Mucosa of descending colon (tissue), 3 donors: Measurements from ENCODE around the gene GPR78. TPM values are rescaled to one million over a fixed set of nuclear protein-coding genes. Genes with fewer than 3 reads are reported as not detected.

Experiments
- ATAC-seq: fragments of 200-7000 bp; cut with Tn5 transposase; one replicate; pipeline ENCODE4 v1.9.1; 2020; ENCODE audit warnings: mild to moderate bottlenecking, moderate library complexity
- DNase-seq, 3 donors: peaks; one replicate each; pipeline ENCODE4 v3.0.0-alpha.2; 2020
- H3K36me3 ChIP-seq: fragments of 200-600 bp; one replicate; pipeline ENCODE4 v1.8.0; 2021; ENCODE audit warnings: low read depth, mild to moderate bottlenecking
- H3K4me1 ChIP-seq: fragments of 200-600 bp; one replicate; pipeline ENCODE4 v1.8.0; 2021; ENCODE audit warnings: low read depth, mild to moderate bottlenecking
- H3K4me3 ChIP-seq: fragments of 200-600 bp; one replicate; pipeline ENCODE4 v1.8.0; 2021; ENCODE audit warnings: mild to moderate bottlenecking
- H3K9me3 ChIP-seq: fragments of 200-600 bp; one replicate; pipeline ENCODE4 v1.8.0; 2021; ENCODE audit warnings: mild to moderate bottlenecking
- CTCF ChIP-seq: fragments of 200-600 bp; IDR thresholded peaks from one replicate; pipeline ENCODE4 v1.8.0; 2022; ENCODE audit warnings: antibody characterized with exemption, mild to moderate bottlenecking
- intact Hi-C, 2 donors: fragments of 100-400 bp; cut with DNase I in 1 of 2; cut with micrococcal nuclease in 1 of 2; formaldehyde crosslinking; loops; one replicate each; pipeline versions ENCODE4 v1.11.0 to v1.11.1; 2022; cut with DNase I, micrococcal nuclease
- total RNA-seq, 3 donors: library from RNA; stranded (reverse); fragmentation: NEBNext Ultra II Directional in 2 of 3; extraction: Animal tissue kit (Norgen Biotek cat#: 25700) in 2 of 3; gene quantifications; one replicate each; pipeline versions ENCODE4 v1.2.1 to v1.2.4, GENCODE V29; 2021 to 2023
- donor health status: DM: no; HTN: no; CAD: no; lungs with moderate emphysema.
- donor health status: DM: no; HTN: no; CAD: no.
- donor health status: DM: no; HTN: yes; CAD: no.

GPR78 gene
- total RNA-seq, 3 donors from 2014 or later: 0.19 TPM; not detected in 2

- ATAC-seq (no peak), DNase-seq (no peak)
- Histone ChIP-seq H3K4me1 (no peaks in the 10 kb centered on the region), H3K36me3 (no peaks in the 10 kb centered on the region), H3K4me3 (no peak overlapping the region), H3K9me3 (no peaks in the 10 kb centered on the region)
- intact Hi-C loops: no loop called here
- no peak for TF ChIP-seq CTCF
These were observed 36.6 kb upstream of the GPR78 start for GRCh38 chr4:8543623-8544022.

- H3K4me1 ChIP-seq: no peaks in the 10 kb centered on the region
- H3K36me3 ChIP-seq: no peaks in the 10 kb centered on the region
- H3K4me3 ChIP-seq: no peak overlapping the region
- H3K9me3 ChIP-seq: no peaks in the 10 kb centered on the region
- no peak for TF ChIP-seq CTCF
- ATAC-seq (no peak), DNase-seq (no peak)
- intact Hi-C loops: no loop called here
These were observed 35.9 kb upstream of the GPR78 start for GRCh38 chr4:8544282-8544681.

GRCh38 chr4:8544741-8545438 lies 35.3 kb upstream of the GPR78 start:
- no peak for TF ChIP-seq CTCF
- intact Hi-C loops: no loop called here
- H3K36me3 ChIP-seq: no peaks in the 10 kb centered on the region

GRCh38 chr4:8545439-8545765 lies 34.8 kb upstream of the GPR78 start:
- no peak for TF ChIP-seq CTCF
- ATAC-seq (no peak), DNase-seq (no peak)
- Histone ChIP-seq H3K36me3 (no peaks in the 10 kb centered on the region), H3K4me1 (no peaks in the 10 kb centered on the region), H3K4me3 (no peak overlapping the region), H3K9me3 (no peaks in the 10 kb centered on the region)
- intact Hi-C loops: no loop called here

More at GRCh38 chr4:8544741-8545438, 35.3 kb upstream of the GPR78 start:
- no peaks in the 10 kb centered on the region for H3K9me3 ChIP-seq
- DNase-seq: no peak
- ATAC-seq: no peak
- no peak overlapping the region for H3K4me3 ChIP-seq
- no peaks in the 10 kb centered on the region for H3K4me1 ChIP-seq

- Histone ChIP-seq H3K4me1 (no peaks in the 10 kb centered on the region), H3K4me3 (no peak overlapping the region), H3K36me3 (no peaks in the 10 kb centered on the region), H3K9me3 (no peaks in the 10 kb centered on the region)
- intact Hi-C loops: no loop called here
- DNase-seq: no peak
- no peak for ATAC-seq
- no peak for TF ChIP-seq CTCF
These were observed 33.5 kb upstream of the GPR78 start for GRCh38 chr4:8546766-8547107.
